Medulla oblongata (tissue), 1 donor: ENCODE data around the gene ZNF296.

Source experiments
- DNase-seq: peaks from one replicate; pipeline ENCODE4 v3.0.0-alpha.2; 2015; ENCODE audit errors: extremely low spot score

Gene ZNF296

GRCh38 chr19:45058622-45059159 is 17.6 kb downstream of the ZNF296 start:
- no peak for DNase-seq

GRCh38 chr19:45057444-45057843 is 18.8 kb downstream of the ZNF296 start:
- no peak for DNase-seq

GRCh38 chr19:45056831-45057230 is 19.4 kb downstream of the ZNF296 start:
- DNase-seq, result no peak

GRCh38 chr19:45051929-45052579 is 24.2 kb downstream of the ZNF296 start:
- no peak for DNase-seq

GRCh38 chr19:45050036-45050435 is 26.2 kb downstream of the ZNF296 start:
- DNase-seq, result no peak

- DNase-seq, result peak; percentile 76
Measured at GRCh38 chr19:45049073-45049736, 27.1 kb downstream of the ZNF296 start.

GRCh38 chr19:45047188-45047797 is 29.0 kb downstream of the ZNF296 start:
- peak; percentile 32 for DNase-seq

- DNase-seq, result no peak
Measured at GRCh38 chr19:45046355-45046754, 29.9 kb downstream of the ZNF296 start.

GRCh38 chr19:45045671-45046353 is 30.5 kb downstream of the ZNF296 start:
- peak; percentile 97 for DNase-seq

- no peak for DNase-seq
Measured at GRCh38 chr19:45041125-45041524, 35.2 kb downstream of the ZNF296 start.

- peak; percentile 52 for DNase-seq
Measured at GRCh38 chr19:45040059-45040771, 36.1 kb downstream of the ZNF296 start.

GRCh38 chr19:45038931-45039893 is 37.1 kb downstream of the ZNF296 start, which contains the start of gene CLASRP:
TSS of gene CLASRP (plus strand) at chr19:45039045. CDS start at chr19:45040213, 1,168 bp downstream.
- DNase-seq, result peak; percentile 95

- no peak for DNase-seq
Measured at GRCh38 chr19:45037393-45038169, 38.7 kb downstream of the ZNF296 start.

GRCh38 chr19:45035755-45036154 is 40.5 kb downstream of the ZNF296 start:
- no peak for DNase-seq

GRCh38 chr19:45032421-45032820 is 43.9 kb downstream of the ZNF296 start:
- DNase-seq, result no peak

- no peak for DNase-seq
Measured at GRCh38 chr19:45030825-45031224, 45.5 kb downstream of the ZNF296 start.

- no peak for DNase-seq
Measured at GRCh38 chr19:45027371-45027770, 48.9 kb downstream of the ZNF296 start.

GRCh38 chr19:45025264-45025663 is 51.0 kb downstream of the ZNF296 start:
- DNase-seq, result no peak

GRCh38 chr19:45023048-45023447 is 53.2 kb downstream of the ZNF296 start:
- no peak for DNase-seq
